DND-41 (cell line): ENCODE data around the gene C17orf75.
"Not testable (repeated sequence)": the region's sequence is repeated elsewhere in the genome, so short reads cannot be mapped to it uniquely, and the experiment has no call there.

Experiments used
- ATAC-seq: fragments of 200-7000 bp; cut with Tn5 transposase; 3 replicates; pipeline ENCODE4 v1.9.1; 2021; ENCODE audit warnings: low read depth; ENCODE audit not compliant: insufficient read depth
- DNase-seq: peaks from one replicate; pipeline ENCODE4 v3.0.0-alpha.2; 2020
- H2AFZ ChIP-seq: 2 replicates; pipeline ENCODE4 v1.6.0; 2012; ENCODE audit warnings: low read depth, low read length
- H3K27ac ChIP-seq: 2 replicates; pipeline ENCODE4 v1.5.1; 2012; ENCODE audit warnings: low read length, inconsistent platforms
- H3K27me3 ChIP-seq: fragments of 200-600 bp; sonication (generic); 2 replicates; pipeline ENCODE4 v1.6.0; 2012; ENCODE audit warnings: low read length, mild to moderate bottlenecking, inconsistent platforms; ENCODE audit not compliant: insufficient read depth, poor library complexity
- H3K36me3 ChIP-seq: 2 replicates; pipeline ENCODE4 v1.5.1; 2012; ENCODE audit warnings: low read length, inconsistent platforms; ENCODE audit not compliant: insufficient read depth
- H3K4me1 ChIP-seq: 2 replicates; pipeline ENCODE4 v1.5.1; 2012; ENCODE audit warnings: mild to moderate bottlenecking, low read length; ENCODE audit not compliant: insufficient read depth
- H3K4me2 ChIP-seq: 2 replicates; pipeline ENCODE4 v1.6.0; 2012; ENCODE audit warnings: mild to moderate bottlenecking, moderate library complexity, low read length, inconsistent platforms; ENCODE audit not compliant: insufficient read depth
- H3K4me3 ChIP-seq, 2 experiments: fragments of 200-600 bp in 1 of 2; shearing (Covaris generic) in 1 of 2; 2 replicates each; pipeline ENCODE4 v1.5.1; 2012 to 2016; ENCODE audit warnings: inconsistent platforms in 2 of 2, low read length in 2 of 2, mild to moderate bottlenecking in 2 of 2, low read depth in 1 of 2, moderate library complexity in 1 of 2
- H3K79me2 ChIP-seq: 2 replicates; pipeline ENCODE4 v1.6.0; 2012; ENCODE audit warnings: low read length, inconsistent platforms; ENCODE audit not compliant: insufficient read depth
- H3K9ac ChIP-seq: 2 replicates; pipeline ENCODE4 v1.6.0; 2012; ENCODE audit warnings: low read depth, mild to moderate bottlenecking, inconsistent platforms, low read length, moderate library complexity
- H3K9me3 ChIP-seq: 2 replicates; pipeline ENCODE4 v1.5.1; 2012; ENCODE audit warnings: low read length, moderate library complexity, mild to moderate bottlenecking, inconsistent platforms; ENCODE audit not compliant: insufficient read depth, severe bottlenecking
- H4K20me1 ChIP-seq: 2 replicates; pipeline ENCODE4 v1.6.0; 2012; ENCODE audit warnings: low read length; ENCODE audit not compliant: insufficient read depth
- CTCF ChIP-seq: IDR thresholded peaks from 2 replicates; pipeline ENCODE4 v1.5.1; 2012; ENCODE audit warnings: borderline replicate concordance, low read length, moderate library complexity, mild to moderate bottlenecking; ENCODE audit not compliant: poor library complexity, severe bottlenecking; ENCODE audit errors: extremely low read depth
- EZH2 ChIP-seq: IDR thresholded peaks from 3 replicates; pipeline ENCODE4 v1.6.1; 2012; ENCODE audit warnings: borderline replicate concordance, low read depth, mild to moderate bottlenecking, moderate library complexity, low read length, inconsistent platforms; ENCODE audit not compliant: severe bottlenecking

The C17orf75 gene

GRCh38 chr17:32317353-32317752 is 24.6 kb downstream of the C17orf75 start:
- H3K4me1 ChIP-seq = no peaks in the 10 kb centered on the region
- no peaks in the 10 kb centered on the region for H3K27me3 ChIP-seq
- ATAC-seq (no peak), DNase-seq (no peak)
- H3K79me2 ChIP-seq = no peaks in the 10 kb centered on the region
- no peak overlapping the region for H2AFZ ChIP-seq
- no peak overlapping the region for H3K4me2 ChIP-seq
- no peak overlapping the region for H3K9ac ChIP-seq
- TF ChIP-seq EZH2 (no peak), CTCF (no peak)
- no peak overlapping the region for H3K4me3 ChIP-seq
- H3K27ac ChIP-seq = no peak overlapping the region
- no peaks in the 10 kb centered on the region for H3K36me3 ChIP-seq
- H4K20me1 ChIP-seq = no peaks in the 10 kb centered on the region
- H3K9me3 ChIP-seq = no peaks in the 10 kb centered on the region

GRCh38 chr17:32316653-32317052 is 25.3 kb downstream of the C17orf75 start:
- not testable (repeated sequence) for H3K4me1 ChIP-seq, H3K4me3 ChIP-seq

GRCh38 chr17:32315171-32315570 is 26.8 kb downstream of the C17orf75 start:
- no peaks in the 10 kb centered on the region for H3K36me3 ChIP-seq
- H4K20me1 ChIP-seq = no peaks in the 10 kb centered on the region
- H3K27me3 ChIP-seq = no peaks in the 10 kb centered on the region
- H3K9ac ChIP-seq = no peak overlapping the region
- H3K4me2 ChIP-seq = no peak overlapping the region
- no peaks in the 10 kb centered on the region for H3K9me3 ChIP-seq
- DNase-seq = no peak
- no peaks in the 10 kb centered on the region for H3K4me1 ChIP-seq
- no peak for ATAC-seq
- no peak overlapping the region for H3K4me3 ChIP-seq
- no peak for TF ChIP-seq EZH2
- no peak for TF ChIP-seq CTCF
- H2AFZ ChIP-seq = no peak overlapping the region
- no peak overlapping the region for H3K27ac ChIP-seq
- H3K79me2 ChIP-seq = no peaks in the 10 kb centered on the region

More at GRCh38 chr17:32316653-32317052, 25.3 kb downstream of the C17orf75 start:
- not testable (repeated sequence) for DNase-seq, H3K36me3 ChIP-seq, ATAC-seq, H2AFZ ChIP-seq, H3K27me3 ChIP-seq, H3K79me2 ChIP-seq, H3K9me3 ChIP-seq, H3K27ac ChIP-seq, H3K9ac ChIP-seq, H4K20me1 ChIP-seq, H3K4me2 ChIP-seq

- Histone ChIP-seq H3K79me2 (no peaks in the 10 kb centered on the region), H3K36me3 (no peaks in the 10 kb centered on the region), H3K4me2 (no peak overlapping the region), H3K4me3 (no peak overlapping the region), H3K27me3 (no peaks in the 10 kb centered on the region), H3K4me1 (no peaks in the 10 kb centered on the region), H2AFZ (no peak overlapping the region), H3K9ac (no peak overlapping the region), H4K20me1 (no peaks in the 10 kb centered on the region), H3K9me3 (no peaks in the 10 kb centered on the region), H3K27ac (no peak overlapping the region)
- DNase-seq (no peak), ATAC-seq (no peak)
- no peak for TF ChIP-seq CTCF
- TF ChIP-seq EZH2 = no peak
These were observed 27.3 kb downstream of the C17orf75 start for GRCh38 chr17:32314636-32315035.
